PFSK-1 (cell line): ENCODE results near the gene UBE2E3.

ENCODE experiments used
- POLR2AphosphoS5 ChIP-seq: IDR thresholded peaks from 2 replicates; pipeline ENCODE4 v1.6.1; 2012; ENCODE audit warnings: low read depth, mild to moderate bottlenecking, control low read depth, low read length, moderate library complexity
- SIN3A ChIP-seq: IDR thresholded peaks from 2 replicates; pipeline ENCODE4 v1.6.1; 2012; ENCODE audit warnings: mild to moderate bottlenecking, low read length, moderate library complexity, borderline replicate concordance; ENCODE audit not compliant: insufficient read depth
- TAF1 ChIP-seq: IDR thresholded peaks from 2 replicates; pipeline ENCODE4 v1.6.1; 2012; ENCODE audit warnings: low read length, control low read depth, borderline replicate concordance; ENCODE audit not compliant: insufficient read depth

GRCh38 chr2:181052523-181052891, 72.1 kb downstream of the UBE2E3 start:
- TF ChIP-seq TAF1: no peak
- no peak for TF ChIP-seq POLR2AphosphoS5
- TF ChIP-seq SIN3A: no peak
